Dedifferentiated amniotic fluid mesenchymal stem cell (primary cell): ENCODE results near the gene HLA-B.
"Not testable (repeated sequence)": the region's sequence is repeated elsewhere in the genome, so short reads cannot be mapped to it uniquely, and the experiment has no call there.

Experiments used
- DNase-seq: peaks from one replicate; pipeline ENCODE4 v3.0.0-alpha.2; 2016; ENCODE audit errors: extremely low spot score

Gene HLA-B

DNA sequence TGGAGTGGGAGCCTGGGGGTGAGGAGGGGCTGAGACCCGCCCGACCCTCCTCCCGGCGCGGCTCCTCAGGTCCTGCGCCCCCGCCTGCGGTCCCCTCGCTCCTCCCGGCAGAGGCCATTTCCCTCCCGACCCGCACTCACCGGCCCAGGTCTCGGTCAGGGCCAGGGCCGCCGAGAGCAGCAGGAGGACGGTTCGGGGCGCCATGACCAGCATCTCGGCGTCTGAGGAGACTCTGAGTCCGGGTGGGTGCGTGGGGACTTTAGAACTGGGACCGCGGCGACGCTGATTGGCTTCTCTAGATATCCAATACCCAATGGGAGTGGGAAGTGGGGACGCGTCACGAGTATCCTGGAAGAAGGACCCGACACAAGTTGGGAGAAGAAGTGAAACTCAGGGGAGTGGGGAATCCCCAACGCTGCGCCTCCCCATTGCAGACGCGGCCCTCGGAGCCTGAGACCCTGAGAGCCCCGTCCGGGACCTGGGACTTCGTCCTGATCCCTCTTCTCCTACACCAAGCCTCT is at the start of gene HLA-B:
Gene HLA-B (minus strand): TSS at position 234 of the 521 bp plus-strand sequence. CDS start 21 bp downstream, at position 213.
- DNase-seq: peak; percentile 77

DNA sequence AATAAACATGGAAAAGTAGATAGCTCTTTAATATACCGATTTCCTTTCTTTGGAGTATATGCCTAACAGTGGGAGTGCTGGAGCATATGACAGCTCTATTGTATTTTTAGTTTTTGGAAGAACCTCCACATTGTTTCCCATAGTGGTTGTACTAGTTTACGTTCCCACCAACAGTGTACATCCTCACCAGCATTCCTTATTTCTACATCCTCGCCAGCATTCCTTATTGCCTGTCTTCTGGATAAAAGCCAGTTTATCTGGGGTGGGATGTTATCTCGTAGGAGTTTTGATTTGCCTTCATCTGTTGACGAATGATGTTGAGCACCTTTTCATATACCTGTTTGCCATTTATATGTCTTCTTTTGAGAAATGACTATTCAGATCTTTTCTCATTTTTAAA is 49.0 kb upstream of the HLA-B start:
- no peak for DNase-seq

DNA sequence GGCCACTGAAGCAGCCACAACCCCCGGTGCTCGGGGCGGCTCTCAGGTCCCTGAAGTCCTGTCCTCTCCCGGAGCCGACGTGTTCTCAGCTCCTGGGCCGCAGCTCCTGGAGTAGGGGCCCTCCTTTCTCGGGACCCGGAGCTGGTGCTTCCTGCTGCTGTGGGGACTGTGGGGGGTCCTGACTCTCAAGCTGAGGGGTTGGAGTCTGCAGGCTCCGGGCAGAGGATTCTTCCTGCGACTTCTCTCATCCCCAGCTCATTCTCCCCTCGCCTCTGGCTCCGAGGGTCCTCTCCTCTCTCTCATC is 47.0 kb upstream of the HLA-B start:
- not testable (repeated sequence) for DNase-seq

DNA sequence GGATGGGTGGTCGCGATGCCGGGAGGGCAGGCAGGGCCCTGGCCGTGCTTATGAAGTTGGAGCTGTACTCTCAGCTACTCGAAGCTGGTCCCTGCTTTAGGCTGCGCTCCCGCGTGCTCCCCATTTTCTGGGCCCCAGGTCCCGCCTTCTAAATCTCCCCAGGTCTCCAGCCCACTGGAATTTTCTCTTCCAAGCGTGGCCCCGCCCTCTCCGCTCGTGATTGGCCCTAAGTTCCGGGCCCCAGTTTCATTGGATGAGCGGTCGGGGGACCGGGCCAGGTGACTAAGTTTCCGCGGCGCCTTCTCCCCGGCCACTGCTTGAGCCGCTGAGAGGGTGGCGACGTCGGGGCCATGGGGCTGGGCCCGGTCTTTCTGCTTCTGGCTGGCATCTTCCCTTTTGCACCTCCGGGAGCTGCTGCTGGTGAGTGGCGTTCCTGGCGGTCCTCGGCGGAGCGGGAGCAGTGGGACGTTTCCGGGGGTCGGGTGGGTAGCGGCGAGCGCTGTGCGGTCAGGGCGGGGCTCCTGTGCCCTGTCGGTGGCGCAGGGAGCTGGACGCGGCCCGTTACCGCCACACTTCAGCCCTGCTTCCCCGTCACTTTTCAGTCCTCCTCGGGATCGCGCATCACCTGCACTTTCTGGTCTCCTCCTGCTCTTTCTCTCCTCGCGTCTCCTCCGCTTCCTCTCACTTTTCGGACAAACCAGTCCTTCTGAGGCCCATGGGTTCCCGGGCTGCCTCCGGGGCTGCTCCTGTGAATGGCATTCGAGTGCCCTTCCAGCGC is 46.5 kb upstream of the HLA-B start, which contains the start of gene MICA:
Gene MICA (plus strand): TSS at position 313 of the 778 bp plus-strand sequence. CDS start 38 bp downstream, at position 351.
- peak; percentile 88 for DNase-seq

DNA sequence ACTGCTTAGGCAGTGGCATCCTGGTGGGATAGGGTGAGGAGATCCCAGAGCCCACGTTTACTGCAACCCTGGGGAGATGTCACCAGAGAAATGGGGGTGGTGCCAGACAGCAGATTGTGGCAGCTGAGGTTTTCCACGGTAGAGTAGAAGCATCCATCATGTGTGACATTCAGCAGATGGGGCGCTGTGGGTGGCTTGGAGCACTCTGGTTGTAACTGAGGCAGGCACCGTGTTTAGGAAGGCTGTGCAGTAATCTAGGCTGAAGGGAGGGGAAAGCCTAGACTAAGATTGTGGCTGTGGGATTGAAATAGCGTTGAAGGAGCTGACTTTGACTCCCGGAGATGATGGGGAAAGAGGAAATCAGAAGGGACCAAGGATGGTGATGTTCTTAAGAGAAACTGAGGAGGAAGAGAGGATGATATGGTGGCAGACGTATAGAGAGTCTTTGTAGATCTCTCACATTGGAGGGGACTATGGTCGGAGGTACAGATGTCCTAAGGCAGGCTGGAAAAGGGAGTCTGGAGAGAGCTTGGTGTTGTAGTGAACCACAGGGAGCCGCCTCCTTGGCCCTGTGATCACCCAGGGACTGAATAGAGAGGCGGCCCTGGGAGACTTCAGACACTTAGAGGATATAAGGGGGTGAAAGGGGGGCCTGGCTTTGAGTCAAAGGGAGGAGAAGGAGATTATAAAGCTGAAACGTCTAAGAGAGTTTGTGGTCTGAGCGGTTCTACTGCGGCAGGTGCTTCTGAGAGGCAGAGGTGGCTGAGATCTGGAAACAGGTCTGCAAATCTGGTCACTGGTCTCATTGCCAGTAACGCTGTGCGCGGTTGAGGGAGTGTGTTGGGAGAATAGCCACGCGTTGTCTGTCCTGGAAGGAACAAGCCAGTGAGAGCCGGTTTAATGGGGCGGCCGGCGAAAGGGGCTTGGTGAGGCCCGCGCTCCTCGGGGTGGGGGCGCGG is 45.6 kb upstream of the HLA-B start:
- DNase-seq: no peak

DNA sequence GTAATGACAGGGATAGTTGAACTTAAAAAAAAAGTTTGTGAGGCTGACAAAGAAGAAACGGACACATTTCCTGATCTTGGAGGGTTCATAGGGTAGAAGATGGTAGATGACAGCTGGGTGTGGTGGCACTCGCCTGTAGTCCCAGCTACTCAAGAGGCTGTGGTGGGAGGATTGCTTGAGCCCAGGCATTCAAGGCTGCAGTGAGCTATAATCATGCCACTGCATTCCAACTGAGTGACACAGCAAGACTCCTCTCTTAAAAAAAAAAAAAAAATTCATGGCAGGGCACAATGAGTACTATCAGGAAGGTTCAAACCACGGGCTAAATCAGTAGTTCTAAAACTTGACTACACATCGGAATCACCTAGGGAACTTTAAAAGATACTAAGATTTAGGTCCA is 44.4 kb upstream of the HLA-B start:
- DNase-seq: peak; percentile 63

DNA sequence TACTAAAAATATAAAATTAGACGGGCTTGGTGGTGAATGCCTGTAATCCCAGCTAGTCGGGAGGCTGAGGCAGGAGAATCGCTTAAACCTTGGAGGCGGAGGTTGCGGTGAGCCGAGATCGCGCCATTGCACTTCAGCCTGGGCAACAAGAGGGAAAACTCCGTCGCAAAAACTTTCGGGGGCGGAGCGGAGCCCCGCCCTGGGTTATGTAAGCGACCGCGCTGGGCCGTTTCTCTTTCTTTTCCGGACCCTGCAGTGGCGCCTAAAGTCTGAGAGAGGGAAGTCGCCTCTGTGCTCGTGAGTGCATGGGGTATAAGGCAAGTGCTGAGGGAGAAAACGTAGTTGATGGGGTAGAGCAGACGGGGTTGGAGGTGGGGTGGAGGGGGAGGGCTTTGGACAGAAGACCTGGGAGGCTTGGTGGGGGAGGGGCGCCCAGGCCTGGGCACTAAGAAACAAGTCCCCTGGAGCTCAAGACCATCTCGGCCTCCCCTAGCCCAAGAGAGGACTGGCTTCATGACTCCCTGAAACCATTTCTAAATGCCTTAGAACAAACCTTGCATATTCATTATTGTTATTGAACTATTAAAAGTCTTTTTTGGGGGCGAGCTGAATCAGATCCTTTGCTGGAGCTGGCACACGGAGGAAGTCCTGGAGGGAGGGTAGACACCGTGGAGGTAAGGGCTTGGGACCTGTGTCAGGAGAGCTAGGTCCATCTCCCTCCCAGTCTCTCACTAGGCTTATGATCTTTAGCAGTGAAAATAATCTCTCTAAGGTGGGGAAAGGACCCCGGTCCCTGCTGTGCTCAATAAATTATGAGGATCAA is 43.7 kb upstream of the HLA-B start:
- DNase-seq: peak; percentile 38

DNA sequence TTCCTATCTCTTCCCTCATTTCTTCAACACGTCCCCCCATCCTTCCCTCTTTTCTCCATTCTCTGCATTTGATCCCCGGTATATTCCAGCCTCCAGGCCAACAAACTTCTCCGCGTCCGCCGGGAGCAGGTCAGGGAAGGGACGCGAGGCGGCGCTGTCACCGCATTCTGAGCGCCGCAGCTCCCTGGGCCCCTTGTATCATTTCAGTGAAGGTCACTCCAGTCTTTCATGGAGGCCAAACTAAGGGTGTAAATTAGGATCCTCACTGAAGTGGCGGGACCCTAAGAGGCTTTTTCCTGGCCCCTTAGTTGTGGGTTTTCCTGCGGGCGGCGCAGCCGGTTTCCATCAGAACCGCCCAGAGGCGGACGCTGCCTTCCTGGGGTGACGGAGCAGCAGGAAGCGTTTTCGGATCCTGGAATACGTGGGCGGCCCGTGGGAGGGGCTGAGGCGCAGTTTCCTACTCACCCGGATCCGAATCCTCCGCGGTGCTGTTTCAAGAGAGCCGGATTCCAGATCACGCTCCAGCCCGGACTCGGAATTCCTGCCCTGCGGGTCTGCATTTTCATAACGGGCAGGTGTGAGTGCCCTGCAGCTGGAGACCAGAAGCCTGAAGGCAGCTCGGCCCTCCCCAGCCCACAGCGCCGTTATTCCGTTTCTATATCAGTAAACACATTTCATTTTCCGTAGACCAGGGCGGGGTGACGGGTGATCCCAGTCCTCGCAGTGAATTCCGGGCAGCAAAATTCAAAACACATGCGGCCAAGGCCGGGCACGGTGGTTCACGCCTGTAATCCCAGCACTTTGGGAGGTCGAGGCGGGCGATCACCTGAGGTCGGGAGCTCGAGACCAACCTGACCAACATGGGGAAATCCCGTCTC is 42.8 kb upstream of the HLA-B start:
- DNase-seq: peak; percentile 91

DNA sequence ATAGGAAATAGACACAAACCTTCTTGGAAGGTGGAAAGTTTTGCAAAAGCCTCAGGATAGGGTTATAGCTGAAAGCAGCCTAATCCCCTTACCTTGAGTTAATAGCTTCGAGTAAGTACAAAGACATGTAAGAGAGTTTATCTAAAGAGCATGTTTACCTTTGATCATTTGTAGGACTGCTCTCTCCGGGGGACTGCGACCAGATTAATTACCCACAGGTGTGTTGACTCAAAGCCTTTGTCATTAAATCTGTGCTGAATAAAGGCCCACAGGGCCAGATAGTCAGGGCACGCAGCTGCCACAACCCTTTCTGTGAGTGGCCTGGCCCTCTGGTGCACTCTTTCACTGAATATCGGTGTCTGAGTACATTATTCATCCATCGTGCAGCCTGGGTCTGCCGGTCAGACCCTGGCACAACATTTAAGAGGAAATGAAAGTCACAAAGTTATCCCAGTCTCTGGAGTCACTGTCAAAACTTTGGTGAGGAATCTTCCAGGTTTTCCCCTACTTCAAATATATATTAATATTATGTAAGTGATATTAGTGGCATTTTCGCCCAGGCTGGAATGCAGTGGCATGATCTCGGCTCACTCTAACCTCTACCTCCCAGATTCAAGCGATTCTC is 41.0 kb upstream of the HLA-B start:
- no peak for DNase-seq

DNA sequence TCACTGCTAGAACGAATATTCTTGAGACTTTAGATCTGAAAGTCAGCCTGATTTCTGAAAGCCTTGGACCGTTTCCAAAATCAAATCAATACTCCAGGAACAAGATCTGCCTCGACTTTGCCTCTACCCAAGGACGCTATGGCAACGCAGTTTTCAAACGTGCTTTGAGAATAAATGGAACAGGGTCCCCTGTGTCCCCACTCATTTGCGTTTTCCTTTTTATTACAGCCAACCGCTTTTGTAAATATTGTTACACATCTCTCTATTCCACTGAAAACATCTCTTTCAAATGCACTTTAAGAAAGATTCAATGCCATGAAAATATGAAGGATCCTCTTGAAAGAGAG is 40.1 kb upstream of the HLA-B start:
- not testable (repeated sequence) for DNase-seq

DNA sequence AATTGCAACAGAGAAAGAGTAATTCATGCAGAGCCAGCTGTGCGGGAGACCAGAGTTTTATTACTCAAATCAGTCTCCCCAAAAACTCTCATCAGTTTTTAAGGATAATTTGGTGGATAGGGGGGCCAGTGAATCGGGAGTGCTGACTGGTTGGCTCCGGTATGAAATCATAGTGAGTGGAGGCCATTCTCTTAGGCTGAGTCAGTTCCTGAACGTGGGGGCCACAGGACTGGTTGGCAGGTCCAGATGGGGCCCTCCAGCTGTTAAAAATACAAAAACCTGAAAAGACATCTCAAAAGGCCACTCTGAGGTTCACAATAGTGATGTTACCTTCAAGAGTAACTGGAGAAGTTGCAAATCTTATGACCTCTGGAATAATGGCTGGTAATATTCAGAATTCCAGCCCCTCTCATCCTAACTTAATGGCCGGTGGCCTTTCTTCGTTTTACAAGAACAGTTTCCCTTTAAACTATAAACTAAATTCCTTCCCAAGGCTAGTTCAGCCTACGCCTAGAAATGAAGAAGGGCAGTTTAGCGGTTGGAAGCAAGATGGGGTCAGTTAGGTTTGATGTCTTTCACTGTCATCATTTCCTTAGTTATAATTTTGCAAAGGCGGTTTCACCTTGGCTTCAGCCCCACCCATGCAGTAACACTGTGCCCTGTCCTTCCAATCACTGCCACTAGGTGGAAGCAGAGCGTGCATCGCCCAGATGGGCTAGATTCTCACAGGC is 39.6 kb upstream of the HLA-B start:
- DNase-seq: peak; percentile 81

DNA sequence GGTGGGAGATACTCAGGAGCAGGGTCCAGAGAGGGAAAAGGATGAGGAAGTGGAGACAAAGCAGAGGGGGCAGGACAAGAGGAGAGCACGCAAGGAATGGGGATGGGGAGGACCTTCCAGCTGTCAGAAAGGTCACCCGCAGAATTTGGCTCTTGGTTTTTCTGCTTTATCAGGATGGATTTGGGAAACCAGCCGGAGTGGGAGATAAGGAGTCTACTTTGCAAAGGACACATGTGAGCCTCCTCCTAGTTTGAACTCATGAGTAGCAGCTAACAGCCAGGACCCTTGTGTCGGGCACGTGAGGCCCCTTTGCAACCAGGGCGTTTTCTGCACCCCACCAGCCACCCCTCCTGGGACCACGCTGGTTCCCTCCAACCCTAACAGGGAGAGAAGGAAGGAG is 38.9 kb upstream of the HLA-B start:
- no peak for DNase-seq

DNA sequence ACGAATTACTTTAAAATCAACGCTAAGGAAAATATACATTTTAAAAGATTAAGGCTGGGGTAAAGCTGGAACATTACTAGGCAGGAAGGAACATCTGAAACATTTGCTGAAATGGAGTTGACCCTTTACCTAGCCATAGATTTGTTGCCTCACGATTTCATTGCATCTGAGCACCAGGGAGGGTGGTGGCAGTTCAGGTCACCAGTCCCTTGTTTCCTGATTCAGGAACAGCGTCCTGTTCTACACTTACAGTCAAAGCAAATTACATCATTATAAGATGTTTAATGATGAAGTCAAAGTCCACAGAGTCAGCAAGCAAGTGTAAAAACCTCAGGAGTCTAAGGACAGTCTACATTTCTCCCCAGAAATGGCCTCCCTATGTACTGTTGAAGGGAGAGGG is 37.4 kb upstream of the HLA-B start:
- DNase-seq: no peak

DNA sequence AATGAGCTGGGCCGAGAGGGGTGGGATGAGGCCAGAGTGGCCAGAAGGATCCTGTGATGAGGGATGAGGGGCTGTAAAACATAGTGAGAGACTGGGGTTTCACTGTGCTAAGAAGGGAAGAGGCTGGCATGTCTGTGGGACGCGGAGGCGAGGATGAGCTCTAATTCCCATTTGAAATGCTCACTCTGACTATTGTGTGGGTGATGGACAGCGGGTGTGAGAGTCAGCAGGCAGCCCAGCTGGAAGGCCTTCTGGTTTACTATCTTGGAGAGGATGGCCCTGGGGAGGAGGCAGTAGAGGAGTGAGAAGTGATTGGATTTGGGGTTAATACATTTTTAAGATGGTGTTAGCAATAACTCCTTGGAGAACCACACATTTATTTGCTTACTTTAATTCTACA is 37.0 kb upstream of the HLA-B start:
- no peak for DNase-seq

DNA sequence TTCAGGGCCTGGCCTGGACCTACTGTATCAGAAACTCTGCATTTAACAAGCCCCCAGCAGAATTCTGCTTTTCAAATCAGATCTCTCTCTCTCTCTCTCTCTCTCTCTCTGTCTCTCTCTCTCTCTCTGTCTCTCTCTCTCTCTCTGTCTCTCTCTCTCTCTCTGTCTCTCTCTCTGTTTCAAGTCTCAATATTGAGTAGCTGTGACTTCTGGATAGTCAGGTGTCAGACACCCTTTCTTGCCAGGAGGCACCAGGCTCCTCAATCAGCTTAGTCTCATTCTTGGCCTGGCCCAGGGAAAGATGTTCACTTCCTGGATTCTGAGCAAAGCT is 32.8 kb upstream of the HLA-B start:
- not testable (repeated sequence) for DNase-seq

DNA sequence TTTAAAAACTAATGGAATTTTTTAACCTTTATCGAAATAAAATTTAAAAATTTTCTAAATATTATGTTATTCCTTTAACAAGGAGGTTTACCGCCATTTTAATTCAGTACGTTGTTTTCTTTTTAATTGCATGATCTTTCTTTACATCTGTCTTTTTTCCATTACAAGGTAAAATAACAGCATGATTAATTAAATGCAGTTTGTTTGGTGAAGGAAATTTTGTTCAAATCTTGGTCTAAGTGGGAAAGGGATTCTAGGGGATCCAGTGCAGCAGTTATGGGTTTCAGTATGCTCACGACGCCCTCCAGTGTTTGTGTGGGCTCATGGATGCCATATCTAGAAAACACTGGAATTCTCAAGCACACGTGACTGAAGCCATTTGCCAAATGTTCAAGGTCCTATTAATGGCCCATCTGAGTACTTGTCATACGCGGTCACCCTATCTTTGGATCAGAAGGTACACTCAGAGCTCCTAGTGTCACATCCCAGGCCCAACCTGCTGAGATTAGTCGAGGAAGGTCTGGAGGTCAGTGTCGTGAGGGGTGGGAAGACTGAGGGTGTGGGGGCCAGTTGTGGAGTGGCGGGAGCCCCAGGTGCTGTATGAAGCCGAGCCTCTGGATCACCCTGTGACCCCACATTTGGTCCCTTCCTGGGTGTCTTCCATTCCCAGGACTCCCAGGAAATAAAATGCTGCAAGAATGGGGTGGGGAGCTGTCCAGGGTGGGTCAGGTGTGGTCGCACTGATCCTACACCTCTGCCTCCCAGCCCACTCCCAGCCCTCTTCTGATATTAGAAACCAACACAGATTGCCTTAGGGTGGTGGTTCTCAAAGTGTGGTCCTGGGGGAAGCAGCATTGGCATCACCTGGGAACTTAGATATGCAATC is 32.2 kb upstream of the HLA-B start:
- not testable (repeated sequence) for DNase-seq

DNA sequence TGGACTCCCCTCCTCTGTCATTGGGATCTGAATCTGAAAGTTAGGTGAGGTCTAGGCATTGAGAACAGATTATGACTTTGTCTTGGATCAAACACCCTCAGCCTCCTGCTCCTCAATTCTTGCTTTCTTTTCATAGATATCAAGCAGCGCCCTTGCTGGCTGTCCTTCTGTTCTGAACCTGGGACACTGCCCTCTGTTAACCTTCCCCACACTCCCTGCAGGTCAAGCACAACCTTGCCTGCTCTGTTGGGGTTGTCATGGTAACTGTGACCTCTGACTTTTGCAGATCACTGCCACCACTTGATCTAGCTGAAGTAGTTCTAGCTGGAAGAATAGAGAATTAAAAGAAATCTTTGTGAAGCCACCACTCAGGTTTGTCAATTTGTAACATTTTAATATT is 30.0 kb upstream of the HLA-B start:
- DNase-seq: no peak

DNA sequence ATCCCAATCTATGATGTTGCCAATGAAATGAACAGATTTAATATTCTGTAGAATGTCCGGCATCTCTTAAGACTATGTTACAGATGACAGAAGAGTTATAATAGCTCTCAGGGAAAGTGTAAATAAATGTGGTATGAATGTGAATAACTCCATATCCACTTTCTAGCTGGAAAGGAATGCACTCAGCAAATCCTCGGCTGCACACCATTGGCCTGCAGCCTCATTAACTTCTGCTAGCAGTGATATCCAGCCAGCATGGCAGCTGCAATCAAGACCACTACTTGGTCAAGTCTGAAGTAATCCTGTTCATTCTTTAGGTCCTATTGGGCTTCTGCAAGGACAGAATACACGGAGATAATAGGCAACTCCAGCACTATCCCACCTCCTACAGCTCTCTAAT is 29.1 kb upstream of the HLA-B start:
- no peak for DNase-seq

DNA sequence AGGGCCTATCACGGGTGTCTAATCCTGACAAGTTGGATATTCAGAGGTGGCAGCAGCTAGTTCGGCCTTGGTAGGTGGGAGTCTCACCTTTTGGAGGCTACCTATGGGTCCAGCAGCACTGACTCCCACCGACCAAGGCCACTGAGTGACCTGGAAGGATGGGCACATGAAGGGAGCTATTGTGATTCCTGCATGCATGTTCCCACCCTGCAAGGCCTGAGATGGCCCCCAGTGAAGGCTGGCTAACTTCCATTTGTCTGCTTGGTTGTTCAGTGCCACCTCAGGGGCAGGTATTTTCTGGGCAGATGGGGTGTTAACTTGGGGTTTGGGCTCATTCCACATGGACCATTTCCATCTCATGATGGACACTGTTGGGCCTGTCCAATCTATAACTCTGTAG is 28.1 kb upstream of the HLA-B start:
- DNase-seq: no peak
